DND-41 (cell line): ENCODE measurements around the gene RUFY3.

Experiments
- EZH2 ChIP-seq: IDR thresholded peaks from 3 replicates; pipeline ENCODE4 v1.6.1; 2012; ENCODE audit warnings: borderline replicate concordance, low read depth, mild to moderate bottlenecking, moderate library complexity, low read length, inconsistent platforms; ENCODE audit not compliant: severe bottlenecking
- TF ChIP-seq, protein P1 (sequence below): IDR thresholded peaks from 2 replicates; pipeline ENCODE4 v1.5.1; 2012; ENCODE audit warnings: borderline replicate concordance, low read length, moderate library complexity, mild to moderate bottlenecking; ENCODE audit not compliant: poor library complexity, severe bottlenecking; ENCODE audit errors: extremely low read depth

DNA sequence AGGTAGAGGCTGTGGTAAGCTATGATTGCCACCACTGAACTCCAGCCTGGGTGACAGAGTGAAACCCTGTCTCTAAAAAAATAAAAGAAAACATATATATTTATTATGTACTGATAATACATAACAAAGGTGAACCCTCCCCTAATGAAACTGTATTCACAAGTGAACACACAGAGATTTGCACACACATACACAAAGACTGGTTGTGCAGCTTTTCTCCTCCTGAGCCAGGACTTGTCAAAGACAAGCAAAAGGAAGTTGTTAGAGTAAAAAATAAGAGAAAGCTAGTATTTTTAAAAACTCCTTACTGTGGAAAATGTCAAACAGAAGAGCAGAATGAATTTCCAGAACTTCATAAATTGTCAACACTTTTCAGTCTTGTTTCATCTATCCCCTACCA, 119.4 kb downstream of the RUFY3 start:
- TF ChIP-seq, protein P1, sequence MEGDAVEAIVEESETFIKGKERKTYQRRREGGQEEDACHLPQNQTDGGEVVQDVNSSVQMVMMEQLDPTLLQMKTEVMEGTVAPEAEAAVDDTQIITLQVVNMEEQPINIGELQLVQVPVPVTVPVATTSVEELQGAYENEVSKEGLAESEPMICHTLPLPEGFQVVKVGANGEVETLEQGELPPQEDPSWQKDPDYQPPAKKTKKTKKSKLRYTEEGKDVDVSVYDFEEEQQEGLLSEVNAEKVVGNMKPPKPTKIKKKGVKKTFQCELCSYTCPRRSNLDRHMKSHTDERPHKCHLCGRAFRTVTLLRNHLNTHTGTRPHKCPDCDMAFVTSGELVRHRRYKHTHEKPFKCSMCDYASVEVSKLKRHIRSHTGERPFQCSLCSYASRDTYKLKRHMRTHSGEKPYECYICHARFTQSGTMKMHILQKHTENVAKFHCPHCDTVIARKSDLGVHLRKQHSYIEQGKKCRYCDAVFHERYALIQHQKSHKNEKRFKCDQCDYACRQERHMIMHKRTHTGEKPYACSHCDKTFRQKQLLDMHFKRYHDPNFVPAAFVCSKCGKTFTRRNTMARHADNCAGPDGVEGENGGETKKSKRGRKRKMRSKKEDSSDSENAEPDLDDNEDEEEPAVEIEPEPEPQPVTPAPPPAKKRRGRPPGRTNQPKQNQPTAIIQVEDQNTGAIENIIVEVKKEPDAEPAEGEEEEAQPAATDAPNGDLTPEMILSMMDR = no peak
- TF ChIP-seq EZH2 = no peak
